GM21367 (cell line): ENCODE results near the gene ARG1.

Experiments used
- ATAC-seq: cut with Tn5 transposase; IDR thresholded peaks from one replicate; pipeline ENCODE4 v1.9.1; 2021; ENCODE audit not compliant: unreplicated experiment

The ARG1 gene

GRCh38 chr6:131581523-131581922 lies 8.5 kb downstream of the ARG1 start:
- ATAC-seq: no peak

- no peak for ATAC-seq
These were observed 13.5 kb downstream of the ARG1 start for GRCh38 chr6:131586543-131586942.

- ATAC-seq: no peak
These were observed 14.9 kb downstream of the ARG1 start for GRCh38 chr6:131587909-131588308.

GRCh38 chr6:131588643-131589042 lies 15.6 kb downstream of the ARG1 start:
- no peak for ATAC-seq

- ATAC-seq: no peak
These were observed 19.9 kb downstream of the ARG1 start for GRCh38 chr6:131592935-131593334.

DNA sequence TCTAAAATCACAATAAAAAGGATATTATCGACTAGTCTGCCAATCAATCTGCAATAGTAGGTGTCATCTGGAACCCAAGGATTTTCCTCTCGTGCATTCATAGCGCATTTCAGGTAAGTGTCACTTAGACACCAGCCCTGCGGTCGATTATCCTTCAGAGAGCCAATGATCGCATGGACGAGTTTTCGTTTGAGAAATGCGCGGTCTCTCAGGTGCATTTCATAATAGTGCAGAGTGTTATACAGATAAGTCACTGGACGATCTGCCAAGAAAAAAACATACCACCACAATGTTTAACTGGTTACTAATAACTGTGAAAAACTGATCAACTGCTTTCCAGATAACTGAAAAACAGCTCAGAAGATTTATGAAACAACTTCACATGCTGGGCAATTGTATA lies 21.0 kb downstream of the ARG1 start:
- no peak for ATAC-seq

GRCh38 chr6:131597446-131597845 lies 24.4 kb downstream of the ARG1 start:
- ATAC-seq: no peak

DNA sequence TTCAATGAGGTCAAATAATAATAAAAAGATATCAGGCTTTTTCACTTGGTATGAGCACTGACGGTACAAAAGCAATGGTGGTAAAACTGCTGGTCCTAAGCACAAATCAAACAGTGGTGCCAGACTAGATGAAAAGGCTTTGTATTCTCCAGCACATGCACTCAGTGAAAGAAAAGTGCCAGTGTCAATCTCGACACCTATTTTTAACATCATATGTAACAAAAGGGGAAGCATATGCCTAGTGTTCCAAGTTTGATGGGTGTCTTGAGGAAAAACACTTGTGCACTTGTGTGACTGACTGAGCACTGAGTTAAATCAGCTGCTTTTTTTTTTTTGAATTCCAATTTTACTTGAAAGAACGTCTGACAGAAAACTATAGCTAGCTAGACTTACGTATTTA lies 27.7 kb downstream of the ARG1 start:
- no peak for ATAC-seq

DNA sequence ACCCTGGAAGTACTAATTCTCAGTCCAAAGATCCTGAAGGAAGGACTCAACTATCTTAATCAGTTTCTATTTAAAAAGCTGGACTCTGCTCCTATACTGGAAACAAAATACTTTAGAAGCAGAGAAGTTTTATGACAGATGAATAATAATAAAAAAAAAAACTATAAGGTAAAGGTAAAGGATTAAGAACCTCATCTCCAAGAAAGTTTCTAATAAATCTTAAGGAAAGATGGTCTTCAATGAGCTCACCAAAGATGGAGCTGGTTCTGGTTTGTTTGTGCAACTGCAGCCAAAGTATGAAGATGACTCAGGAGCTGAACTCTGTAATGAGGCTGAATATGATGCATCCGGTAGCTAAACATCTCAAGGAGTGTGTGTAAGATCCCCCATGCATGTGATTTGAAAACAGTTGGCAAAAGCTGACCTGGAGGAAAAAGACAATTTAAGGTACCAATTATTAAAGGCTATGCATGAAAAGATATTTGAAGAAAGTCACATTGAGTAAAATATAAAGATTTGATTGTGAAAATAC lies 29.8 kb downstream of the ARG1 start:
- ATAC-seq: no peak

GRCh38 chr6:131613296-131613925 lies 40.4 kb downstream of the ARG1 start:
- no peak for ATAC-seq

DNA sequence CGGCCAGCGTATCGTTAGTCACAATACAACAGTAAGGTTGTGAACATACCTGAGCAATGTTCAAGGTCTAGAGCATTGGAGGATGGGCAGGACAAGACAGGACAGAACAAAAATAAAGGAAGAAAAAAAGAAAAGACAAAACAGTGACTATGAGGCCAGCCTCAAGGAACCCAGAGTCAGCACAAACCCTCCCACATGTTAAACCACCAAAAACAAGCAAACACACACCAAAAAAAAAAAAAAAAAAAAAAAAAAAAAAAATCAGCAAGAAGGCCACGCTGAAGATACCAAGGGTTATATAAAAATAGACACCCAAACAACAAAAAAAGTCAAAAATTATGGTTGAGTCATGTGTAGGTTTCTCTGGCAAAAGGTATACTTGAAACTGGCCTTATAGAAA lies 42.2 kb downstream of the ARG1 start:
- no peak for ATAC-seq

DNA sequence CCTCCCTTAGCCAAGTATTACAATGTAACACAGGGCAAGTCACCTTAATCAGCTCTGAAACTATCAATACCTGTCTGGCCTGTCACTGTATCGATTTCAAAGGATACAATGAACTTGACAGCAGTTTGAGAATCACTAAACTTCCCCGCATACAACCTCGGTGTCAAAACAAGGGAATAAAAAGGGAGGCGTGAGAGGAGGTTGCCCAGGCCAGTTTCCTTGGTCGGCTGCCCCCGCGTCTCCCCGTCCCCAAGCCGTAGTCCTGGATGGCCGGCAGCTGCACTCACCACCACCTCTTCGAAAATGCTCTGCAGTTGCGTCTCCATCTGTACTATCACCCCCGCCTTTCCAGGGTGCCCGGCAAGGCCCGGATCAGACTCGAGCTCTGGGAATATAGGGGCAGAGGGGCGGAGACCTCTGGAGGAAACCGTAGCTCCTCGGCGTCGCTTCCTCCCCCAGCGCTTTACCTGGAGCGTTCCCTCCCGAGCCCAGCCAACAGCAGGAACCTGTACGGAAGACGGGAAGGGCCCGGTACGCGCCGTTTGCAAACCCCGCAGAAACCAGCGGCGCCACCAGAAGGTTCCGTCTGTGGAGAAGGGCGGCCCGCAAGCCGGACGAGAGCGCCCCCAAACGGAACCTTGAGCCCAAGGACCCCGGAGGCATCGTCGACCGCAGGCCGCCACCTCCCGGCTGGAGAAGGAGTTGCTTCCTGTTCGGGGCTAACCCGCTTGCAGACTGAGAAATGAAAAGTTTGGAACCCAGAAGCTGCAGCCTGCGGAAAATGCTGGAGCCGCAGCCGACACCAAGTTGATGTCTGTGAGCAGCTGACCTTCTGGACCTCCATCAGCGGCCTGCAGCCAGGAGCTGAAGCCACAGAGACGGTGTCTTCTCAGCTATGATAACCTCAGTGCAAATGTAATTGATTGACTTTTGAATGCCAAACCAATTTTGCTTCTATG lies 55.0 kb downstream of the ARG1 start, which contains the start of gene MED23:
MED23 (minus strand) TSS at position 519 of the 959 bp plus-strand sequence; CDS start at position 326, 193 bp downstream.
- ATAC-seq: peak; percentile 95

DNA sequence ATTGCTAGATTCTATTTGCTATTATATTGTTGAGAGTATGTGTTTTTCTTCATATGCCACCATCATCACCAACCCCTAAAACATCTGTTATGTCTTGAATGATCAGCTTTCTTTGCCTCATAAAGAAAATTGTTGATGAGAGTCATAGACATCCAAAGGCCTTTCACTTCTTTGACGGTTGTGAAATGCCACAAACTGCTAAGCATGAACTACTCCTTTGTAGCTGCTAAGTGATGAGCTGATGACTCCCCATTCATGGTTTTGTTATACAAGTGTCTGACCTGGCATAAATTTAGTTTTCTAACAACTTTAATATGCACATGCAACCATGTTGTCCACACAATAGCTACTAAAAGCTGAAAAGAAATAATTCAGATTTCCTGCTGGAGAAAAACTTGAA lies 55.7 kb downstream of the ARG1 start:
- no peak for ATAC-seq

DNA sequence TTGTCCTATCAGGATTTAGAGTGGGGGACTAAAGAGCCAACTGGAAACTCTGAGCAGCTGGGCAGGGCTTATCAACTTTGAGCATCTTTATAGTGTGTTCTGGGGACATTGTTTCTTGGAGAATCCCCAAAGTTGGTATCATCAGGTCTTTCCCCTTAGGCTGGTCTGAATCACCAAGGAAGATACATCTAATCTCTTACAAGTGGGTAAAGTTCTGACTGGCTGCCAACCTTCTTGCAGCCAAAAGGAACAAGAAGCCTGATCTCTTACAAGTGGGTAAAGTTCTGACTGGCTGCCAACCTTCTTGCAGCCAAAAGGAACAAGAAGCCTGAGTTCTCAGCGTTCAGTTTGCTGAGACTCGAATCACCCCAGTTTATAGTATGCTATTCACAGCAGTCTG lies 56.6 kb downstream of the ARG1 start:
- no peak for ATAC-seq

DNA sequence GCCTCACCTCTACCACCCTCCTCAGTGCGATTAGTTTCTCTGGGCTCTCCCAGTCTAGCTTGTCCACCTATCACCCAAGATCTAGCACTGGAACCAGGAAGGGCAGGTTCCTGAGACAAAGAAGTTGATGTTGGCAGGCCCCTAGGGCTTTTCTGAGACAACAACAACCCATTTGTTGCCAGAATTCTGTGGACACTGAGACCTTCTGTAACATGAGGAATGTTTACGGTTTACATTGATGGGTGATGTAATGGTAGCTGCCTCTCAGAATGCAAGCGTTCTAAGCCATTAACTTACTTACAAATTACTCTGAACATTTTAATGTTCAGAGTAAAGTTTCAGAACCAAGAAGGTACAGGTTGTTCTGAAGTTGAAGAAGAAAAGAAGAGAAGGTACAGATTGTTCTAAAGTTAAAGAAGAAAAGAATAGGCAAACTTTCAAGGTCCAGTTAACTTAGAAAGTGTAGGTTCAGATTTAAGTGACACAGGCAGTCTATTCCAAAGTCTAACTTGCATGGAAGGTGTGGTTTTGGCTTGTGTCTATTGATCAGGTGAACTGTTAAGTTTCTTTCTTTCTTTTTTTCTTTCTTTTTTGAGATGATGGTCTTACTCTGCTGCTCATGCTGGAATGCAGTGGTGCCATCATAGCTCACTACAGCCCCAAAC lies 58.7 kb downstream of the ARG1 start:
- no peak for ATAC-seq
